ENCODE measurements around the gene CYP3A4.
"Not testable (repeated sequence)": the region's sequence is repeated elsewhere in the genome, so short reads cannot be mapped to it uniquely, and the experiment has no call there.

Gene CYP3A4

DNA sequence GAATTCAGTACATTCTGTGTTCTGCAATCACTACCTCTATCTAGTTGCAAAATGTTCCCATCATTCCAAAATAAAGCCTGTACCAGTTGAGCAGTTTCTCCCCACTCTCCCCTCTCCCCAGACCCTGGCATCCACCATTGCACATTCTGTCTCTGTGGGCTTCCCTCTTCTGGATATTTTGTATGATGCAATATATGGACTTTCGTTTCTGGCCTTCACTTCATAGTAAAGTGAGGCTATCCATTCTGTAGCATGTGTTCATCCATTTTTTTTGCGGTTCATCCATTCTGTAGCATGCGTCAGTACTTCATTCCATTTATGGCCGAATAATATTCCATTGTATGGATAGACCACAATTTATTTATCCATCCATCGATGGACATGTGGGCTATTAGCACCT is 9.5 kb upstream of the CYP3A4 start:
- no peak for DNase-seq (ENCODE audit: low read depth in 1 of 2, low spot score in 1 of 2)

DNA sequence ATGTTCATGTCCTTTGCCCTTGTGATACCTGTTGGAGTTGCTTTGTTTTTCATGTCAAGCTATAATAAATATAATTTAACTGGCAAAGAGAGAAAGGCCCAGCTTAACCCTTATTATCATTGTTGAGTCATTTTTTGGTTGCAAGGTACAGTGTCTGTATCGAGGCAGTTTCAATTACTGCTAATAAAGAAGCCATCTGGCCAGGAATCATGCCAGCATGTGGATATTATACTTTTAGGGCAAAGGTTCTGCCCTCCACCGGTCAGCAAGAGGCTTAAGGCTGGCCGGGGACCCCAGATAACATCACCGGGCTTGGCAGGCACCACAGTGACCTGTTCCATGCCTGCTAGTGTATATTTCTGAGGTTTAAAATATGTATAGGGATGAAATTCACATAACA is 9.0 kb upstream of the CYP3A4 start:
- DNase-seq (ENCODE audit: low read depth in 1 of 2, low spot score in 1 of 2), result no peak

DNA sequence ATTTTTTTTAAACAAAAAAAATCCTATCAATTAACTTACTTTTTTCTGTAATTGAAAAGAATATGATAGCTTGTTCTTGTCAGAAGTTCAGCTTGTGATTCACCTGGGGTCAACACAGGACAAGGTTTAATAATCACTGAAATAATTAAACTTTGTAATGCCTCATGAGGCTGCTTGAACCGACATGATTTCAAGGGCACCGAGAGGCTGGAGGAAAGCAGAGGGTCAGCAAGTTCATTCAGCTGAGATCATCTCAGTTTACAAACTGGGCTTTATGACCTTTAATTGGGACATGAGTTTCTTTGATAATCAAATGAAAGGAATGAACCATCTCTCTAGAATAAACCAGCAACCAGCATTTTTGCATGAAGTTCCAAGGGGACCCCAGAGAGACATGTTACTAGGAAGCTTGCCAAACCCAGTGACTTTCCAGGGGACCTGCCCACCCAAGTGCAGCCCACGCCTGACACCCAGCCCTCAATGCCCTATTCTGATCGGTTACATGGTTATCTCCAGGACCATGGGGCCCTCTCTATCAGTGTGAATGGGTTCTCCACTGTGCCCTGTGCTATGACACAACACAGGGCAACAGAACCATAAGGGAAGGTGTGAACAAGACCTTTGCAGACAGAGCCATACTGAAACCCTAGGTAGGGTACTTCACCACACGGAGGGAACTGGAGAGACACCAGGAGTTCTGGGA is 7.8 kb upstream of the CYP3A4 start:
- DNase-seq (ENCODE audit: low read depth in 1 of 2, low spot score in 1 of 2), result no peak

DNA sequence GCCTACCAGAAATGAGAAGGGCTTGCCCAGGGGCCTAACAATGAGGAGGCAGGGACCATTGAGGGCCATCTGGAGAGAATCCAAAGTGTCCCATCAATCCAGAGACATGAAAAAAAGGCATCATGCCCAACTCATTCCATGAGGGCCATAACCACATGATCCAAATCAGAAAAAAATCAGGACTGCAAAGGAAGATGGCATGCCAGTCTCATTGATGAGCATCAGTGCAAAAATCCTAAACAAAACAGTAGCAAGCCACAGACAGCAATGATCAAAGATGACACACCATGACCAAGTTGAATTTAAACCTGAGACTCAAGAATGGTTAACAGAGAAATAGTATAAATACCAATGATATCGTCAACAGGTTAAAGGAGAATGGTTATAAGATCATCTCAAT is 7.0 kb upstream of the CYP3A4 start:
- DNase-seq (ENCODE audit: low read depth in 1 of 2, low spot score in 1 of 2), result no peak

DNA sequence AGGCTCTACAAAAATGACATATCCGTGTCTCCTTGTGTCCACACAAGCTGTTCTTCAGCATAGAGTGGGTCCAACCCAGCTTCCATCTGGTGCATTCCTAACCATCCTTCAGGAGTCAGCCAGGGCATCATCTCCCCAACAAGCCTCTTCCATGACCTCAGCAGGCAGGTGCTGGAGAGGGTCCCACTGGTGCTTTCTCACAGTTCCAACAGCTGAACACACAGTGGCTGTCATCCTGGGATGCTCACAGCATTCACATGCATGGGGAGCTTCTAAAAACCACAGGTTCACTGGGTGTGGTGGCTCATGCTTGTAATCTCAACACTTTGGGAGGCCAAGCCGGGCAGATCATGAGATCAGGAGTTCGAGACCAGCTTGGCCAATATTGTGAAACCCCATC is 6.4 kb upstream of the CYP3A4 start:
- DNase-seq (ENCODE audit: low read depth in 1 of 2, low spot score in 1 of 2), result no peak

DNA sequence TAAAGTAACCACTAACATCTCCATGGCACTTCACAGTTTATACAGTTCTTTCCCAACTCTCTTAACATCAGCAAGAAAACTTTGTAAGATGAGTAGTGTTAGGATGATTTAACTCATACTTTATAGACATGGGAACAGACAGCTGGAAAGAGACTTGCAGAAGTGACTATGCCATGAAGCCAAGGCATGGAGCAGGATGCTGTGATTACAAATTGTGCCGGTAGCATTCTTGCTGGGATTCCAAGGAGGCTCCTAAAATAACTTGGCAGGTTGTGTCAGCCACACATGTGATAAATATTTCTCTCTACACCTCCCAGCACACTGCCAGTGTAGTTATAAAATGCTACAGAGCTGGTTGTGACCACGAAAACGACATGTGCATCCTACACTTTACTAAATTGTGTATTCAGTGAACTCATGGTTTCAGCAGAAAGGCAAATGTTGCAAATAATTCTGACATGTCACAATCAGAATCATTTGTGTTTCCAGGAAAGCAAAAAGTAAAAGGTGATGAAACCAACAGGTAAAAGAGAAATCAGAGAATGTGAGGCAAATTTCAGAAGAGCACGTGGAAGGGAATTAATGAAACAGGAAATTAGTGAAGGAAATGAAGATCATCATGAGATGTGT is 5.6 kb upstream of the CYP3A4 start:
- DNase-seq (ENCODE audit: low read depth in 1 of 2, low spot score in 1 of 2), result no peak

DNA sequence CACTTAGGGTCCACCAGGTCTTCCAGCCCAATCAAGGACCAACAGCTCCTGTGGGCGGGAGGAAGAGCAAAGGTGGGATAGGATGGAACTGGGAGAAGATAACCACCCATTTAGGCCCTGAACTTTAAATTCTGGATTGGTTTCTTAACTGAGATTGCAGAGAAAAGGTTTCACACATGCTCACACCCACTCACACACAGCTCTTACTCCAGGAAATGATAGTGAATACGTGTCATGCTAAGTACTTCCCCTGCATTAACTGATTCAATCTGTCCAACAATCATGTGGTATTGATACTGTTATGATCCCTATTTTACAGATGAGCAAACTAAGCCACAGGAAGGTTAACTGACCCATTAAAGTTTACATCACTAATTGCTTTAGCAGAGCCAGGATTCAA is 4.6 kb upstream of the CYP3A4 start:
- DNase-seq (ENCODE audit: low read depth in 1 of 2, low spot score in 1 of 2), result no peak

DNA sequence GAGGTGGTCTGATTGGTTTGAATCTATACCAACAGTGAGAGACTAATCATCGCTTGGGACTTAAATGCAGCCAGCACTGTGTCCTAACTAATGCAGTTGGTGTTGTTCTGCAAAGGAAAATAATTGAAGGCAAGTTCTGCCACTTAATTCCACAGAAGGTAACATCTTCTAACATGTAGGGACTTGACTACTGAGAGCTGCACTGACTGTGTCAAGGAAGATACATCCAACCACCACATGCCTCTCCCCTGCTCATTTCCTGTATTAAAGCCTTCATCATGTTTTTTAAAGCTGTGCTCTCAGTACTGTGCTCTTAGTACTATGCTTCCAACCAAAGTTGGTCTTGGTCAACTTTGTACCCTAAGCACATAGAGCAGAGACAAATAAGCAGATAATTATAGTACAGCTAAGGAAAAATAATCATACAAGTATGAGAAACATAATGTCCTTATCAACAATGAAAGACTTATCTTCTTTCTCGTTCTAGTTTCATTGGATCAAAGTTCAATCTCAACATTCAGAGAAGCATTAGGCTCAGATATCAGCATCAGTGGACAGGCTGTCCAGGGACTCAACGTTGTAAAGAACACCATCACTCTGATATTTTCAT is 2.8 kb upstream of the CYP3A4 start:
- no peak for DNase-seq (ENCODE audit: low read depth in 1 of 2, low spot score in 1 of 2)

DNA sequence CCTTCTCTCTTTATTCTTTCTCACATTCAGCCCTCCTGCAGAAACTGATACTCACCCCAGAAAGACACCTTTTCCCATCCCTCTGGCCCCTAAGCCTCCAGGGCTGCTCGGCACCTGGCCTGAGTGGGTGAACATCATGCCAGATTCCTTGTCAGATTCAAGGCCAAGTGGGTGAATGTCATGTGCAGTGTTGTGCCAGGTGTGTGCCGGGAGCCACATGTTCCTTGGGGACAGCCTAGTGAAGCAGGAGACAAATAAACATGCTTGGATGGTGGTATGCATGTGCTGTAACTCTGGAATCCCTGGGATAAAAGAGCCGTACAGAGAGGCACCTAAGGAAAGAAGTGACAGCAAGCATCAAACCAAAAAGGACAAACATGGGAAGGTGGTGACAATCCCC is 1.7 kb upstream of the CYP3A4 start:
- DNase-seq (ENCODE audit: low read depth in 1 of 2, low spot score in 1 of 2), result not testable (repeated sequence)

DNA sequence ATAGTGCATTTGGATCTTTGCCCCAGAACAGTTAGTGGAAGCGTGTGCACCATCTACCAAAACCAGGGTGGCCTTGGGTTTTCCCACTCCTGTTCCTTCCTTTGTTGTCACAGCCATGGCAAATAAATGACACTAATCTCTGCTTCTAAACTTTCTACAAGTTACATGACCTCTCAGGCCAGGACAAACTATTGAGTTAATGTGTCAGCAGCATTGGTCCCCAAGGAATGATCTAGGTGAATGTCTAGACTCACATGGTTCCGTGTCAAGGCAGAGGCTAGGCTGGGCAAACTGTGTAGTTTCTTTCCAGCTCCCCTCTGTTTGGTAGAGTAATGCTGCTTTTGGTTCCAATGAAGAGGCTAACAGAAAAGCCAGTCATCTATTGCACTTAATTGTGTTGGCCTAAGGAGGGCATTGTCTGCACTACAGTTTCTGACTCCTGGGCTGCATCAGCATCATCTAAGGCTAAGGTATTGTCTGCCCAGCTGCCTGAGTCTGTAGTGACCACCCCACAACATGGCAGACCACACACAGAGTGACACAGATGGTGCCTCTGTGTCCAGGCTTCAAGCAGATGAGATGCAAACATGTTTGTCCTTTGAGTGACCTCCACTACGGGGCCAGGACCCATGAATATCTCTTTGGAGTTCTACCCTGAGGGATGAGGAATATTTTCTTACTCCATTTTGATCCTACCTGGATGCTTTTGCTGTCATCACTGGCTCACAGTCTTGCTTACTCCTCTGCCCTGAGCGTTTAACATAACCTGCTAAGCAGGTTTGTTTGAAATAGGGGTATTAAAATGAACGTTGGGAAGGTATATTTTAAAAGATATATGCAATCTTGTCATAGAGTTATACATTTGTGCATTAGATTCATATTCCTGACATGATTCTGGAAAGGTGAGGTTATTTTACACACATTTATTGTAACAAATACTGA is 1.7 kb downstream of the CYP3A4 start:
- DNase-seq (ENCODE audit: low read depth in 1 of 2, low spot score in 1 of 2), result no peak

DNA sequence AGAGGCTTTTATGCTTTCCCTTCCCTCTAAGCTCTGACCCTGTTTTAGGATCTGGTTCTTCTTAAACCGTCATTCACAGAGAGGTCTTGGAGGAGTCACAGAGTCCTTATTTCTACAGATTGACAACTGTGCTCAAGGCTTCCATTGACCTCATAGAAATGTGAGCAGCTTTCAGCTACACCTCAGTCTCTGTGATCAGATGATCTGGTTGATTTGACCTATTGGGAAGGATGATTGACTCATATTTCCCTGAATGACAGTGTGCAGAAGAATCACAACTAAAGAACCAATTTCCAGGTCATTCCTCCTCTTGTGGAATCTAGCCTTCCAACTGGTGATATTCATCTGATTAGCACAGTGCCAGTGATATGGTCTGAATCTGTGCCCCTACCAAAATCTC is 3.4 kb downstream of the CYP3A4 start:
- no peak for DNase-seq (ENCODE audit: low read depth in 1 of 2, low spot score in 1 of 2)

DNA sequence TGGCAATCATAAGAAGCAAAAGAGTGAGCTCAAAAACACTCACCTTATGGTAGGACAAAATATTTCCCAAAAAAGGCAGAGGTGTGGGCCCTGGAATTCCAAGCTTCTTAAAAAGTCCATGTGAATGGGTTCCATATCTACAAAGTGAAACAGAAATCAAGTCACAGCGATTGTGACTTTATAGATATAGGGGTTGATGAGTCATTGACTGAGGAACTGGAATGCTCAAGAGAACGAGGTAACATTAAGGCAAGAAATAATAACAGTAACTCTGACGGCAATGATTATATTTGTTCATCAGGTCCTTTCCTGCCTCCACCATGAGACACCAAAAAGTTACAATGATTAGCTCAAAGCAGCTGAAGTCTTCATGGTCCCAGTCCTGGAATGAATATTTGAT is 4.0 kb downstream of the CYP3A4 start:
- DNase-seq (ENCODE audit: low read depth in 1 of 2, low spot score in 1 of 2), result no peak

DNA sequence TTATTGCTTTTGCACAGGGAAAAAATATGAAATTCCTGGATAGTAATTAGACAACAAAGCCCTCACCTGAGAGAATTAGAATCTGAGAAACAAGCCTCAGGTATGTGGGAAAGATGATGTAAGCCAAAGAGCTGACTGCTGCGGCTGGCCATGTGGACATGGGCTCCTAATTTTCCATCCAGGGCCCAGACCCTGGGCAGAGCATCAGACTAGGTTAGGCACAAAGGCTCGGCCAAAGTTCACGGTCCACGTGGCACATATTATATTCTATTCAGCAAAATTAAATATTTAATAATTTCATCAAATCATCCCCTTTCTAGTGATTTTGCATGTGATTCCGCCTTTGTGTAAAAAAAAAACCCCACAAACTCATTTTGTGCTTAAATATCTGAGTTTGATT is 5.1 kb downstream of the CYP3A4 start:
- no peak for DNase-seq (ENCODE audit: low read depth in 1 of 2, low spot score in 1 of 2)

DNA sequence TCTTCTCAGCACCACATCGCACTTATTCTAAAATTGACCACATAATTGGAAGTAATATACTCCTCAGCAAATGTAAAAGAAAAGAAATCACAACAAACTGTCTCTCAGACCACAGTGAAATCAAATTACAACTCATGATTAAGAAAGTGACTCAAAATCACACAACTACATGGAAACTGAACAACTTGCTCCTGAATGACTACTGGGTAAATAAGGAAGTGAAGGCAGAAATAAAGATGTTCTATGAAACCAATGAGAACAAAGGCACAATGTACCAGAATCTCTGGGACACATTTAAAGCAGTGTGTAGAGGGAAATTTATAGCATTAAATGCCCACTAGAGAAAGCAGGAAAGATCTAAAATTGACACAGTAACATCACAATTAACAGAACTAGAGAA is 10.6 kb downstream of the CYP3A4 start:
- not testable (repeated sequence) for DNase-seq (ENCODE audit: low read depth in 1 of 2, low spot score in 1 of 2)

DNA sequence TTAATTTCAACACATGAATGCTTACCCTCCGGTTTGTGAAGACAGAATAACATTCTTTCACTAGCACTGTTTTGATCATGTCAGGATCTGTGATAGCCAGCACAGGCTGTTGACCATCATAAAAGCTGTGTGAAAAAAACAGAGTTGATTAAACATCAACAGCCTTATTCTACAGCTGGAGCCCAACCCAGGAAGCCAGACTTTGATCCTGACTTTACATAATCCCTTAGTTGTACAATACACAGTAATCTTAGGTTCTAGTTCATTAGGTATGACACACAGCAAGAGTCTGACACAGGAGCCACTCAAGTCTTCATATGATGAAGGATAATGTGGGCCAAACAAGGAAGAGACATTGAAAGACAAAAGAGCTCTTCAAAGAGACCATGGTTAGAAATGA is 11.4 kb downstream of the CYP3A4 start:
- no peak for DNase-seq (ENCODE audit: low read depth in 1 of 2, low spot score in 1 of 2)

DNA sequence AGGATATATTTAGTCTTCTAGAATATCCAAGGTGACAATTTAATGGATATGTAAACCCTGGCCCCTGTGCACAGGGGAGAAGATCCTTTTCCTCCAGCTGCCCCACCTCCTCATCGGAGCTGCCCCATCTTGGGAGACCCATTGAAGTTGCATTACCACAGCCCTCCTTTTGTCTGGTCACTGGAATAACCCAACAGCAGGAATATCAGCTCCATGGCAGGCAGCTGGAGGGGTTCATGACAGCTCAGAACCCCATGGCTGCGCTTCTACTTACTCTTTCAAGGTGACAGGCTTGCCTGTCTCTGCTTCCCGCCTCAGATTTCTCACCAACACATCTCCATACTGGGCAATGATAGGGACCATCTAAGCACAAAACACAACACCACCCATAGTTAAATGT is 14.5 kb downstream of the CYP3A4 start:
- DNase-seq (ENCODE audit: low read depth in 1 of 2, low spot score in 1 of 2), result not testable (repeated sequence)

DNA sequence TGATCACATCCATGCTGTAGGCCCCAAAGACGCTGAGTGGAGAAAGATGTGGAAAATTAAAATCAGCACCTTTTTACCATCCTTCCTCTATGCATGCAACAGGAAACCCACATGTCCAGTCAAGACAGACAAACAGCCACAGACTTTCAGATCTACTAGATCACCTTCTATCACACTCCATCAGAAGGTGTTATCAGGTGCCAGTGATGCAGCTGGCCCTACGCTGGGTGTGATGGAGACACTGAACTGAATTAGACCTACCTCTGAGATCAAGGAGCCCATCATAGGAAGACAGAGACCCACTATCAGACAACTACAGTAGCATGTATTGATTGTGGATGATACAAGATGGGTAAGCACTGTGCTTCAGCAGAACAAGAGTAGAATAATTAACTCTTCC is 15.5 kb downstream of the CYP3A4 start:
- DNase-seq (ENCODE audit: low read depth in 1 of 2, low spot score in 1 of 2), result no peak

DNA sequence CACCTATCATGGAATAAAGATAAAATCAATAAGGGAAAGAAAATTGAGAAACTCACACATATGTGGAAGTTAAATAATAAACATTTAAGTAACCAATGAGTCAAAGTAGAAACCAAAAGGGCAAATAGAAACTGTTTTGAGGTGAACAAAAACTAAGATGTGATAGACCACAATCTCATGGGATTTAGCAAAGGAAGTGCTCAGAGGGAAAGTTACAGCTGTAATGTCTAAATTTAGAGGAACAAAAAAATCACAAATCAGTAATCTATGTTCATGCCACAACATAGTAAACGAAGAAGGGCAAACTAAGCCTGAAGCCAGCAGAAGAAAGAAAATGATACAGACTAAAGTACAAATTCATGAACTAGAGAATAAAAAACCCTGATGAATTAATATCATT is 16.3 kb downstream of the CYP3A4 start:
- no peak for DNase-seq (ENCODE audit: low read depth in 1 of 2, low spot score in 1 of 2)

DNA sequence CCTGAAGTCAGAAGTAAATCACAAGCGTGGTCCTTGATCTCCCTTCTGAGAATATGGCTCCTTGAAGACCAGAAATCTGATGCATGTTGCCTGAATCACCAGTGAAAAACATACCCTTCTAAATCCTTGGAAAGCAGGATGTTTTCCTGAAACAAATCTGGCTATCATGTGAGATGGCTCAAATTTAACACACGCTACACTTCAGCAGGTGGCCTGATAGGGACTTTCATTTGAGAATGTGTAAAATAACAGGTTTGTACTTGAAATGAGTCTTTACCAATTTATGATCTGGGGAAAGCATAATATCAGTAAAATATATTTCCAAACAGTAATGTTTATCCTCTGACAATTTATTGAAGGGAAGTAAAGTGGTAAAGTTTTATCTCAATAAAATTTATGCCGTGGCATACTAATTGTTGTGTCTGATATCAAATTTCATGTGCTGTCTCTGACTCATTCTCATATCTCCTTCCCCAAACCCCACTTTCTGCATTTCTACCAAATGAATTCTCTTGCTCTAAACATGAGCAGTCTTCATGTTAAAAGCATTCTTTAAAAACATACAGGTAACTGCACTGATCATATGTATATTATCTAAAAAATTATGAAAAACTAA is 17.4 kb downstream of the CYP3A4 start:
- DNase-seq (ENCODE audit: low read depth in 1 of 2, low spot score in 1 of 2), result no peak

DNA sequence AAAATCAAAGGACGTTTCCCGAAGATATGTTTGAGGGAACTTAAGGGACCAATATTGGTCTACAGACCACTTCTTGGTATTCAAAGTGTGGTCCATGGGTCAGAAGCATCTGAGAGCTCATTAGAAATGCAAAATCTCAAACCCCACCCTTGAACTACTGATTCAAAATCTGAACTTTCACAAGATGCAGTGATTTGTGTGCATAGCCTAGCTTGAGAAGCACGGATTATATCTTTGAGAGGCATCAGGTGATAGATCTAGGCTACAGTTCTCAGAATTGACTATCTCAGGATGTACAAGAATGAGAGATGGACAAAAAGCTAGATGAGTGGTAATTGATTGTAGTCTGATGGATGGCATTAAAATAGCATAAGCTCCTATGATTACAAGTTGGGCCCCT is 19.5 kb downstream of the CYP3A4 start:
- DNase-seq (ENCODE audit: low read depth in 1 of 2, low spot score in 1 of 2), result no peak

DNA sequence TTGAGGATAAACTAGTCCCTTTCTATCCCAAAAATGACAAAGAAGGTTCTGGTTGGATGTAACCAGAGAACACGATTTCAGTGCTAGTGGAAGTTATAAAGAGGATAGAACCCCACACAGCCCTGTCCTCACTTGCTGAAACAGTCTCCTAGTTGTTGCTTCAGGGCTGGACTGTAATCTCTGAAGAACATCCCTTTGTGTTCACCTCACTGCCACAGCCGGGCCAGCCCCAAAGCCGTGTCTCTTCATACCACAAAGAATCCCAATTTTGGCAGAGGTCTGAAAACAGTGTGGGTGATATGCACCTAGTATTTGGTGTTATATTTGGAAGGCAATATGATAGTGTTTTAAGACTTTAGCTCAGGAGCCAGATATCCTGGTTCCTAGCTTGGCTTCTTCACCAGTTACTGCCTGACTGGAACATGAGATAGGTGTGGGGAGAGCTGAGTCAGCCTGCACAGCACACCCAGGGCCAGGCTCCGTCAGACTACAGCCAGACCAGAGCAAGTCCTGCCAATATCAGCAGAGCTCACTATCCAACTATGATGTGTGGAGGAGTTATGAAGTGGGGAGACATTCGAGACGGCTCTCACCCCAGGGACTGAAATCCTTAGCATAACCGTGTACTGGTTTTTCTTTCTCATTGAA is 21.2 kb downstream of the CYP3A4 start:
- DNase-seq (ENCODE audit: low read depth in 1 of 2, low spot score in 1 of 2), result no peak
